ENCODE measurements around the gene CHCHD1.

CHCHD1 gene

DNA sequence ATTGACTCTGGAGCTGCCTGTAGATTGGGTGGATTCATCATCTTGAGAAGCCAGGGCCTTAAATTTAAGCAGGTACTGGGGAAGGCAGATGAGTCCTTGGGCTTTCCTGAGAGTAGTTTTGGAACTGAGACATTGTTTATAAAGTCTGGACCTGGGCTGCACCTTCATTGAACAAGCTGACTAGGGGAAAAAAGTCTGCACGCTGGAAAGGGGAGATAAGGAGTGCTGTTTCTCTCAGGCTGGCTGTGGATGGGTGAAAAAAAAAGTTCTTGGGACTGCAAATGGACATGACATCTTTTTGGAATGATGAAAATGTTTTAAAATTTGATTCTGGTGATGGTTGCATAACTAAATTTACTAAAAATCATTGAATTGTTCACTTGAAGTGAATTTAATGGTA is 25.7 kb upstream of the CHCHD1 start:
- peaks cover 54% of the 10 kb centered on the region for H3K4me1 ChIP-seq (ENCODE audit: low read depth, poor library complexity, severe bottlenecking)
- peaks cover 10% of the 10 kb centered on the region; the same call in 1 of the 2 replicates for H3K79me2 ChIP-seq (ENCODE audit: insufficient read depth, low read depth)
- TF ChIP-seq, protein P1, sequence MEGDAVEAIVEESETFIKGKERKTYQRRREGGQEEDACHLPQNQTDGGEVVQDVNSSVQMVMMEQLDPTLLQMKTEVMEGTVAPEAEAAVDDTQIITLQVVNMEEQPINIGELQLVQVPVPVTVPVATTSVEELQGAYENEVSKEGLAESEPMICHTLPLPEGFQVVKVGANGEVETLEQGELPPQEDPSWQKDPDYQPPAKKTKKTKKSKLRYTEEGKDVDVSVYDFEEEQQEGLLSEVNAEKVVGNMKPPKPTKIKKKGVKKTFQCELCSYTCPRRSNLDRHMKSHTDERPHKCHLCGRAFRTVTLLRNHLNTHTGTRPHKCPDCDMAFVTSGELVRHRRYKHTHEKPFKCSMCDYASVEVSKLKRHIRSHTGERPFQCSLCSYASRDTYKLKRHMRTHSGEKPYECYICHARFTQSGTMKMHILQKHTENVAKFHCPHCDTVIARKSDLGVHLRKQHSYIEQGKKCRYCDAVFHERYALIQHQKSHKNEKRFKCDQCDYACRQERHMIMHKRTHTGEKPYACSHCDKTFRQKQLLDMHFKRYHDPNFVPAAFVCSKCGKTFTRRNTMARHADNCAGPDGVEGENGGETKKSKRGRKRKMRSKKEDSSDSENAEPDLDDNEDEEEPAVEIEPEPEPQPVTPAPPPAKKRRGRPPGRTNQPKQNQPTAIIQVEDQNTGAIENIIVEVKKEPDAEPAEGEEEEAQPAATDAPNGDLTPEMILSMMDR (conservative IDR thresholded peaks at IDR 0.05; ENCODE audit: low read depth, low read length), result no peak
- H3K27me3 ChIP-seq (ENCODE audit: insufficient read depth, low read depth), result no peaks in the 10 kb centered on the region
- H3K4me3 ChIP-seq (IDR thresholded peaks at IDR 0.05; ENCODE audit: insufficient read depth, low read depth, low read length), result no peak overlapping the region
- H3K27ac ChIP-seq, result no peak overlapping the region
- no peaks in the 10 kb centered on the region for H3K36me3 ChIP-seq (ENCODE audit: insufficient read depth)
- H2AFZ ChIP-seq (ENCODE audit: low read depth), result no peak overlapping the region
- no peaks in the 10 kb centered on the region for H4K20me1 ChIP-seq (ENCODE audit: insufficient read depth)
- H3K9ac ChIP-seq, result no peak overlapping the region
- H3K4me2 ChIP-seq, result no peak overlapping the region

DNA sequence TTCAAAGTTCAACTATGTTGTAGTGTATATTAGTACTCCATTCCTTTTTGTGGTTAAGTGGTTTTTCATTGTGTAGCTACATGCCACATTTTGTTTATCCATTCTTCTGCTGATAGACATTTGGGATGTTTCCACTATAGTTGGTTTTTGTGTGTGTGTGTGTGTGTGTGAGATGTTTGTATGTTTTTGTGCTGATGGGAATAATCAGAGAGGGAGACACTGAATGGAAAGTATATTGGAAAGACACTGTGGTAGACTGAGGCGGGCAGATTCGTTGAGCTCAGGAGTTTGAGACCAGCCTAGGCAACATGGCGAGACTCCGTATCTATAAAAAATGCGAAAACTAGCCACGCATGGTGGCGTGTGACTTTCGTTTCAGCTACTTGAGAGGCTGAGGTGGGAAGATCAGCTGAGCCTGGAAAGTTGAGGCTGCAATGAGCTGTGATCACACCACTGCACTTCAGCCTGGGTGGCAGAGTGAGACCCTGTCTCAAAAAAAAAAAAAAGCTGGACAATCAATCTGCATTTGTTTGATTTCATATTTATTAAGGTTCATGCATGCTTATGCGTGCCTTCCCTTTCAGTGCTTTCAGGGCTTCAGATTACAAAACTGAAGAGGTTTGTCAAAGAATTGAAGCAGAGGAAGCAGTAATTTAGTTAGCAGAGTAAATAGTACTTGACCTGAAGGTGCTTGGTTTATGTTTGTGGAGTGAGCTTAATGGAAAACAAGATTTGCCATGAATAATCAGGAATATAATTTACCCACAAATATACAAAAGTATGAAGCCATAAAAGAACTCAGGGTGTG is 22.9 kb upstream of the CHCHD1 start:
- TF ChIP-seq, protein P1 (conservative IDR thresholded peaks at IDR 0.05; ENCODE audit: low read depth, low read length), result no peak
- peaks cover 35% of the 10 kb centered on the region for H3K4me1 ChIP-seq (ENCODE audit: low read depth, poor library complexity, severe bottlenecking)
- H3K4me3 ChIP-seq (IDR thresholded peaks at IDR 0.05; ENCODE audit: insufficient read depth, low read depth, low read length), result no peak overlapping the region
- peaks cover 6% of the 10 kb centered on the region; the same call in 1 of the 2 replicates for H3K36me3 ChIP-seq (ENCODE audit: insufficient read depth)
- peak overlapping the region; percentile 36; the same call in 1 of the 2 replicates for H3K4me2 ChIP-seq
- no peaks in the 10 kb centered on the region for H4K20me1 ChIP-seq (ENCODE audit: insufficient read depth)
- H3K27ac ChIP-seq, result peak overlapping the region; percentile 56; the same call in 1 of the 2 replicates
- no peak overlapping the region for H2AFZ ChIP-seq (ENCODE audit: low read depth)
- H3K9ac ChIP-seq, result no peak overlapping the region; the same call in 1 of the 2 replicates
- peaks cover 10% of the 10 kb centered on the region; the same call in 1 of the 2 replicates for H3K79me2 ChIP-seq (ENCODE audit: insufficient read depth, low read depth)
- no peaks in the 10 kb centered on the region for H3K27me3 ChIP-seq (ENCODE audit: insufficient read depth, low read depth)

DNA sequence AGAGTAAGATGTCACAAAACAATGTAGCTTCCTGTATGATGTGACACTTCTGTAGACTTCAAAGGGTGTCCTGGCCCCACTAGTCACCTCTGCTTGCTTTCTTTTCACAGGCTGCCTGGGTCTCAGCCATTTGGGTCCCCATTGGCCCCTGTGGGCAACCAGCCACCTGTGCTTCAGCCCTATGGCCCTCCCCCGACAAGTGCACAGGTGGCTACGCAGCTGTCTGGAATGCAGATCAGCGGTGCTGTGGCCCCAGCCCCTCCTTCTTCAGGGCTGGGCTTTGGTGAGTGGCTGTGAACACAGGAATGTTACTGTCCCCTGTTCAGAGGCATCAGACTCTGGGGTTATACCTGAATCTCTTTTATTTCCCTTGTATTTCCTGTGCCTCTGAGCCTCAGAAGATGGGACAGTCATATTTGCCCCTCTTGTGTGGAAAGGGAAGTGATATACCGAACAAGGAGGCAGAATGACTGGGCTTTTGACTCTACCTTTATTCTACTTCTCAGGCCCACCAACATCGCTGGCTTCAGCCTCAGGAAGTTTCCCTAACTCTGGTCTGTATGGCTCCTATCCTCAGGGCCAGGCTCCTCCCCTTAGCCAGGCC is 22.2 kb upstream of the CHCHD1 start:
- Histone ChIP-seq H4K20me1 (ENCODE audit: insufficient read depth) (no peaks in the 10 kb centered on the region), H3K36me3 (ENCODE audit: insufficient read depth) (peaks cover 6% of the 10 kb centered on the region; the same call in 1 of the 2 replicates), H3K4me1 (ENCODE audit: low read depth, poor library complexity, severe bottlenecking) (peaks cover 35% of the 10 kb centered on the region), H3K27me3 (ENCODE audit: insufficient read depth, low read depth) (no peaks in the 10 kb centered on the region), H3K79me2 (ENCODE audit: insufficient read depth, low read depth) (peaks cover 10% of the 10 kb centered on the region; the same call in 1 of the 2 replicates), H3K27ac (peak overlapping the region; percentile 56; the same call in 1 of the 2 replicates), H2AFZ (ENCODE audit: low read depth) (no peak overlapping the region), H3K4me2 (peak overlapping the region; percentile 36; the same call in 1 of the 2 replicates), H3K9ac (no peak overlapping the region; the same call in 1 of the 2 replicates), H3K4me3 (IDR thresholded peaks at IDR 0.05; ENCODE audit: insufficient read depth, low read depth, low read length) (no peak overlapping the region)
- TF ChIP-seq, protein P1 (conservative IDR thresholded peaks at IDR 0.05; ENCODE audit: low read depth, low read length), result no peak

DNA sequence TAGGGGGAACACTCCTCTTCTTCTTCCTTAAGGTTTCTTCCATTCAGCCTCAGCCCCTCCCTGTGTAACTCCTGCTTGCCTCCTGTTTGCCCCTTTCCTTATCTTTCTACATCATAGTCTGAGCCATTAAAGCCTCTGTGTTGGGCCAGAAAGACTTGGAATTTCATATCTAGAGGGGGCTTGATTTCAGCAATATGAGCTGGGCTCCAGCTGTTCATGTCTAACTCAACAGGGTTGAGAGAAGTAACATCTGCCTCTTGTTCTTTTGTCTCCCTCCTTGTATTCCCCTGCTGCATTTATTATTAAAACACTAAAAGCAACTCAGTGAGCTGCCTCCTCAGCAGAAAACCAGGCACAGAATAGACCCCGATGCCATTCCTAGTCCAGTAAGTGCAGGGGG is 20.1 kb upstream of the CHCHD1 start:
- Histone ChIP-seq H2AFZ (ENCODE audit: low read depth) (no peak overlapping the region), H3K4me3 (IDR thresholded peaks at IDR 0.05; ENCODE audit: insufficient read depth, low read depth, low read length) (no peak overlapping the region), H3K4me1 (ENCODE audit: low read depth, poor library complexity, severe bottlenecking) (peaks cover 35% of the 10 kb centered on the region), H4K20me1 (ENCODE audit: insufficient read depth) (no peaks in the 10 kb centered on the region), H3K27ac (no peak overlapping the region), H3K36me3 (ENCODE audit: insufficient read depth) (peaks cover 6% of the 10 kb centered on the region; the same call in 1 of the 2 replicates), H3K4me2 (no peak overlapping the region), H3K79me2 (ENCODE audit: insufficient read depth, low read depth) (peaks cover 10% of the 10 kb centered on the region; the same call in 1 of the 2 replicates), H3K9ac (no peak overlapping the region), H3K27me3 (ENCODE audit: insufficient read depth, low read depth) (no peaks in the 10 kb centered on the region)
- TF ChIP-seq, protein P1 (conservative IDR thresholded peaks at IDR 0.05; ENCODE audit: low read depth, low read length), result no peak
